Neural crest cell (in vitro differentiated cells): Measurements from ENCODE around the gene PPP1R13B. TPM values are rescaled to one million over a fixed set of nuclear protein-coding genes. Genes with fewer than 3 reads are reported as not detected.

Experiments used
- DNase-seq: peaks from one replicate; pipeline ENCODE4 v3.0.0; 2021; ENCODE audit warnings: low read depth, mixed read lengths, low spot score
- H3K27ac Mint-ChIP-seq: one replicate; pipeline ENCODE4 v1.8.0; 2021; ENCODE audit warnings: mild to moderate bottlenecking, mixed read lengths; ENCODE audit not compliant: unreplicated experiment
- H3K27me3 Mint-ChIP-seq: 2 replicates; pipeline ENCODE4 v1.8.0; 2021; ENCODE audit warnings: low read depth, mild to moderate bottlenecking, mixed read lengths
- H3K36me3 Mint-ChIP-seq: 2 replicates; pipeline ENCODE4 v1.8.0; 2021; ENCODE audit warnings: low read depth, mild to moderate bottlenecking, mixed read lengths
- H3K4me1 Mint-ChIP-seq: 2 replicates; pipeline ENCODE4 v1.8.0; 2021; ENCODE audit warnings: mixed read lengths
- H3K4me3 Mint-ChIP-seq: one replicate; pipeline ENCODE4 v1.8.0; 2021; ENCODE audit warnings: mild to moderate bottlenecking, mixed read lengths
- H3K9me3 Mint-ChIP-seq: 2 replicates; pipeline ENCODE4 v1.8.0; 2021; ENCODE audit warnings: mixed read lengths
- total RNA-seq: library from RNA; stranded (reverse); gene quantifications from 2 replicates; pipeline ENCODE4 v1.2.1, GENCODE V29; 2021
- TF ChIP-seq, protein P1 (sequence below): fragments of 200-600 bp; sonication (generic); conservative IDR thresholded peaks from 2 replicates; pipeline ENCODE4 v1.5.0; 2021; ENCODE audit warnings: antibody characterized with exemption, mild to moderate bottlenecking

The PPP1R13B gene
- total RNA-seq, 1 donor from 2014 or later = 6.8 TPM

DNA sequence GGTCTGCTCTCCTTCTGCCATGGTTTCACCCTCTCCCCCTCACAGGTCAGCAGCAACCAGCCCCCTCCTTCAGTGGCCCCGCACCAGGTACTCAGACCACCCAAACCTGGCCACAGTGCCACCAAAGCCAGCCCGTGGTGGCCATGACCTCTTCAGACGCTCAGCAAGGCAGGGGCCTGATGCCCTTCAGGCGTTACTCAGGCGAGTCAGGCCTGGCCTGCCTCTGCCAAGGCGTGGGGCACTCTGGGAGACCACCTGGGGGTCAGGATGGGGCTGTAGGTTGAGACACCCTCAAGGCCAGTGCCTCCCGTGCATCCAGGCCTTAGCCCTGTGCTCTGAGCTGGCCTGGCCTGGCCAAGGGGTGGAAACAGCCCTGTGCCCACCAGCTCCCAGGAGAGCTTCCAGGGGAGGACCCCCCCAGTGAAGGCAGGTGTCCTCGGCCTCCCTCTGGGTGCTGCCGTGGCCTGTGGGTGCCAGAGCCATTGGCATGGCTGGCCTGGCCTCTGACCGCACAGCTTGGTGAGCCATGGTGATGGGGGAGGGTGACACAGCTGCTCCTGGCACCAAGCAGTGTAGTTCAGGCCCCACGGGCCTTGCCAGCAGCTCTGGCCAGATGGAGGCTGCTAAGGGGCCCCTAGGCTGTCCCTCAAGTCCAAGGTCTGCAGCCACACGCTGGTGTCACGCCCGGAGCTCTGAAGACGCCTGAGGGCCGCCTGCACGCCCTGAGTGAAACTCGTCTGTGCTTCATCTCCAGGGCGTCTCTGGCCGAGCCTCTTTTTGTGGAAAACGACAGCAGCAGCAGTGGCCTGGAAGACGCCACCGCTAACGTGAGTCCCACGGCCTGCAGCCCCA, 147.2 kb downstream of the PPP1R13B start:
- Mint-ChIP-seq H3K4me3 (peak overlapping the region; percentile 61), H3K36me3 (peaks cover 8% of the 10 kb centered on the region), H3K4me1 (peaks cover 46% of the 10 kb centered on the region), H3K9me3 (no peaks in the 10 kb centered on the region), H3K27ac (no peak overlapping the region), H3K27me3 (peaks cover 14% of the 10 kb centered on the region)
- TF ChIP-seq, protein P1, sequence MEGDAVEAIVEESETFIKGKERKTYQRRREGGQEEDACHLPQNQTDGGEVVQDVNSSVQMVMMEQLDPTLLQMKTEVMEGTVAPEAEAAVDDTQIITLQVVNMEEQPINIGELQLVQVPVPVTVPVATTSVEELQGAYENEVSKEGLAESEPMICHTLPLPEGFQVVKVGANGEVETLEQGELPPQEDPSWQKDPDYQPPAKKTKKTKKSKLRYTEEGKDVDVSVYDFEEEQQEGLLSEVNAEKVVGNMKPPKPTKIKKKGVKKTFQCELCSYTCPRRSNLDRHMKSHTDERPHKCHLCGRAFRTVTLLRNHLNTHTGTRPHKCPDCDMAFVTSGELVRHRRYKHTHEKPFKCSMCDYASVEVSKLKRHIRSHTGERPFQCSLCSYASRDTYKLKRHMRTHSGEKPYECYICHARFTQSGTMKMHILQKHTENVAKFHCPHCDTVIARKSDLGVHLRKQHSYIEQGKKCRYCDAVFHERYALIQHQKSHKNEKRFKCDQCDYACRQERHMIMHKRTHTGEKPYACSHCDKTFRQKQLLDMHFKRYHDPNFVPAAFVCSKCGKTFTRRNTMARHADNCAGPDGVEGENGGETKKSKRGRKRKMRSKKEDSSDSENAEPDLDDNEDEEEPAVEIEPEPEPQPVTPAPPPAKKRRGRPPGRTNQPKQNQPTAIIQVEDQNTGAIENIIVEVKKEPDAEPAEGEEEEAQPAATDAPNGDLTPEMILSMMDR = no peak
- DNase-seq = no peak

DNA sequence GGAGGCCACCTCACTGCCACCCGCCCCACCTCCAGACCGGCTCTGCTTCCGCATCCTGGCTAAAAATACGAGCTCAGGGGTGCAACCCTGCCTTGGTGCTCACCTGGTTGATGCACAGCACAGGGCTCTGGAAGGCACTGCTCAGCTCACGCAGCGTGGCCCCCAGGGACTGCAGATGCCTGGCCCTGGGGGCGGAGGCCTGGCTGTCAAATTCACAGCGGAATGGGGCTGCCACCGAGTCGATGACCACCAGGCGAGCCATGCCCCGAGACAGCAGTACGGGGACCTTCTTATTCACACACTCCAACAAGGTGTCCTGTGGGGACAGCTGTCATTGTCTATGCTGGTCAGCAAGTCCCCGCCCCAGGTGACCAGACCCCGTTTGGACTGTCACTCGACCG, 148.1 kb downstream of the PPP1R13B start:
- TF ChIP-seq, protein P1 = no peak
- Mint-ChIP-seq H3K4me1 (peaks cover 40% of the 10 kb centered on the region), H3K9me3 (no peaks in the 10 kb centered on the region), H3K36me3 (peaks cover 6% of the 10 kb centered on the region), H3K4me3 (peak overlapping the region; percentile 61), H3K27ac (no peak overlapping the region), H3K27me3 (peaks cover 14% of the 10 kb centered on the region)
- DNase-seq = no peak

- no peaks in the 10 kb centered on the region for H3K9me3 Mint-ChIP-seq
- peaks cover 2% of the 10 kb centered on the region for H3K36me3 Mint-ChIP-seq
- H3K27me3 Mint-ChIP-seq = peaks cover 14% of the 10 kb centered on the region
- no peak for DNase-seq
- no peak overlapping the region for H3K27ac Mint-ChIP-seq
- peaks cover 34% of the 10 kb centered on the region for H3K4me1 Mint-ChIP-seq
- TF ChIP-seq, protein P1 = no peak
- H3K4me3 Mint-ChIP-seq = no peak overlapping the region
Measured at GRCh38 chr14:103698380-103699260, 148.8 kb downstream of the PPP1R13B start.

- peaks cover 14% of the 10 kb centered on the region for H3K27me3 Mint-ChIP-seq
Measured at GRCh38 chr14:103697603-103698379, 149.6 kb downstream of the PPP1R13B start.

More at GRCh38 chr14:103697603-103698379, 149.6 kb downstream of the PPP1R13B start:
- no peaks in the 10 kb centered on the region for H3K36me3 Mint-ChIP-seq
- peaks cover 26% of the 10 kb centered on the region for H3K4me1 Mint-ChIP-seq
- H3K27ac Mint-ChIP-seq = no peak overlapping the region
- H3K4me3 Mint-ChIP-seq = peak overlapping the region; percentile 44
- TF ChIP-seq, protein P1 = no peak
- DNase-seq = no peak
- no peaks in the 10 kb centered on the region for H3K9me3 Mint-ChIP-seq
